Left forelimb (tissue), 1 donor: ENCODE results near the gene OXSM.

Source experiments
- DNase-seq: peaks from one replicate; pipeline ENCODE4 v3.0.0-alpha.2; 2018; ENCODE audit warnings: low spot score

The OXSM gene

DNA sequence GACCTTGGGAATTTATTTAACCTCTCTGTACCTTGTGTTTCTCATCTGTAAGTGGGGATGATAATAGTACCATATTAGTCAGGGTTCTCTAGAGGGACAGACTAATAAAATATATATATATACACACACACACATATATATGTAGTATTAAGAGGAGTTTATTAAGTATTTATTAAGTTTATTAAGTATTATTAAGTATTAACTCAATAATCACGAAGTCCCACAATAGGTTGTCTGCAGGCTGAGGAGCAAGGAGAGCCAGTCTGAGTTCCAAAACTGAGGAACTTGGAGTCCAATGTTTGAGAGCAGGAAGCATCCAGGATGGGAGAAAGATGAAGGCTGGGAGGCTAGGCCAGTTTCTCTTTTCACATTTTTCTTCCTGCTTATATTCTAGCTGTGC lies 14.8 kb downstream of the OXSM start:
- DNase-seq: no peak

DNA sequence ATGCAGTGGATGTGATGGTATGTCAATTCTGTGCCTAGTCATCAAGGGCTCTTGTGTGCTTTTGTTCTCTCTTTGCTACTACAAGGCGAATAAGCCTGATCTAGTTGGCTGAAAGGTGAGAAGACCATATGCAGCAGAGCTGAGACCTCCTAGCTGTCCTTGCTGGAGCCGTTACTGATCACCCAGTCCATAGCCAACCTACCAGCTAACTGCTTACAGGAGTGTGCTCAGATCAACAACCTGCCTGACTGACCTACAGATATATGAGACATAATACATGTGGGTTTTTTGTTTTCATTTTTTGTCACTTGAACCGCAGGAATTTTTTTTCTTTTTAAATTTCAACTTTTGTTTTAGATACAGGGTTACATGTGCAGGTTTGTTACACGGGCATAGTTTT lies 22.8 kb downstream of the OXSM start:
- DNase-seq: no peak

DNA sequence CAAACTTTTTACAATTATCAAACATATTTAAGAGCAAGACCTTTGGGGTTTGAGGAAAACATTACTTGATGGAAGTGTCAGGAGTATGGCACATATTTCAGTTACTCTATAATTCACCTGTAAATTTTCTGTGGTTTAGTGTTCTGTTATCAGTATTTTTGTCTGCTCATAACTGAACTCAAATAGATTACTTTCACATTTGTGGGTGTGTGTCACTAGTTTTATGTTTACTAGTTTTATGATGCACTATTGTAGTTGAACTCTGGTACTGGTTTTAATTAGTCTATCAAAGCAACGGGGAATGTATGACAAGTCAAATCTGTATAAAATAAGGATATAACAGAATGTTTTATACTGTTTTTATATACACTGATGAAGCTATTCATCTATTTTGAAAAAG lies 27.2 kb downstream of the OXSM start:
- DNase-seq: no peak

DNA sequence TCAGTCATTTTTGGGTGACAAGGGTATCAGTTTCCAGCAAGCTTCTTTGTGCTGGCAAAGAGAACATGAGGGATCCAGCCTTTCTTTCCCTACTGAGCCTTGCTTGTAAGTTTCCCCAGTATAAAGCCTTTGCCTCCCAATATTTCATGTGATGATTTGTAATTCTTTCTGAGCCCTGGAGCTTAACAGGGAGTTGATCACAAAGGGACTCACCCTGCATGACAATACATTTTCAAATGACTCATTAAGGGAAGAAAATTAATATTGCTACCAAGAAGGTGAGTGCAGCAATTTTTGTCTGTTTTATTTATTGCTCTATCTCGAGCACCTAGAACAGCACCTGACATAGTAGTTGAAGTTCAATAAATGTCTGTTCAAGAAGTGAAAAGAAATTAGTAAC lies 27.7 kb downstream of the OXSM start:
- no peak for DNase-seq

DNA sequence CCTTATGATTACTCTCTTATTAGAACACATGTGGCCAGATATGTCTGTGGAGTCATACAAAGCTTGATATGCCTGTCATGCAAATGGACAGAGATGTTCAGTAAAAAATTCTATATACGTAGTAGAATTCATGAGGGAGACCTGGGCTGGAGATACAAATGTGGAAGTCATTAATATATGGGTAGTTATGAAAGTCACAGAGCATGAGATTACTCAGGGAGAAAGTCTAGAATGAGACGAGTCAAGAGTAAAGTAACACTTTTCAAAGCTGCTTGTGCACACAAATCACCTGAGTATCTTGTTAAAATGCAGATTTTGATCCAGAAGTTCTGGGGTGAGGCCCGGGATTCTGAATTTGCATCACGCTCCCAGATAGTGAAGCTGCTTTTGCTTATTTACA lies 28.4 kb downstream of the OXSM start:
- no peak for DNase-seq

DNA sequence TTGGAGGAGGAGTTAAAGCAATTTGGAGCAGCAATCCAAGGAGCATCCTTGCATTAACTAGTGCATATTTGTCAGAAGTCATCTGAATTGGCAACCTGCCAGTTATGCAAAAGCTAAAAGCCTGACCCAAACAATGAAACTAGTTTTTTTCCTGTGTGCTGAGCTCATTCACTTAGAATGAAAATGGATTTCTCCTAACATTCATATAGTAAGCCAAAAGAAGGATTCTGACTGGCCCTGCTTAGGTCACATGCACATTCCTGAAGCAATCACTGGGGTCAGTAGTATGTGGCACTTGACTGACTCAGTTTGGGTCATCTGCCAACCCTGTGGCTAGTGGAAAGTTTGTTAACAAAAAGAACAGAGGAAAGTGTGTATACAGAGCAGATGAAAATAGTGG lies 30.5 kb downstream of the OXSM start:
- no peak for DNase-seq

DNA sequence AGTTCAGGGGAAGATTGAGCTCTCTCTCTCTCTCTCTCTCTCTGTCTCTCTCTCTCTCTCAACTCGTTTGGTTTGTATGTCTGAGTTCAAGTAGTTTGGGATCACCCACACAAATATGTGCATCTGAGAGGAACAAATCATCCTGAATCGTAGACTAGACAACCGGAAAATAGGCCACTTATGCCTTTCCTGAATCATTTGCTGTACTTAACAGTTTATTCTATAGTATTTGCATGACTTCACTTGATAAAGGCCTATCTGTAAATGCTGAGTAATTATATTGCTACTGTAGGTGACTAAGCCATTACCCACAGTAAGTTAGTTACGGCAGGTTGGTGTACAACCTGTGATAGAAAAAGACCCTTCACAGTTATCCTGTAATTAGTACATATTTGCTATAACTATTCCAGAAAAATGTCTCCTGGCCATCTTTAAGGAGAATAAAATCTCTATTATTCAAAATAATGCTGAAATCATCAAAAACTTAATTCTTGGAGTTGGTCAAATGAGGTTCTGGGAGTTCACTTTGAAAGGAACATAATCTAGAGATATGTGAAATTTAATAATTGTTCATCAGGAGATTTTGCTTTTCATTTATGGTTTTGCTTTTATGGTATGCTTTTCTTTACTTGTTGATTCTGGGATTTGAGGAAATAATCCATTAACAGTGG lies 31.1 kb downstream of the OXSM start:
- no peak for DNase-seq

DNA sequence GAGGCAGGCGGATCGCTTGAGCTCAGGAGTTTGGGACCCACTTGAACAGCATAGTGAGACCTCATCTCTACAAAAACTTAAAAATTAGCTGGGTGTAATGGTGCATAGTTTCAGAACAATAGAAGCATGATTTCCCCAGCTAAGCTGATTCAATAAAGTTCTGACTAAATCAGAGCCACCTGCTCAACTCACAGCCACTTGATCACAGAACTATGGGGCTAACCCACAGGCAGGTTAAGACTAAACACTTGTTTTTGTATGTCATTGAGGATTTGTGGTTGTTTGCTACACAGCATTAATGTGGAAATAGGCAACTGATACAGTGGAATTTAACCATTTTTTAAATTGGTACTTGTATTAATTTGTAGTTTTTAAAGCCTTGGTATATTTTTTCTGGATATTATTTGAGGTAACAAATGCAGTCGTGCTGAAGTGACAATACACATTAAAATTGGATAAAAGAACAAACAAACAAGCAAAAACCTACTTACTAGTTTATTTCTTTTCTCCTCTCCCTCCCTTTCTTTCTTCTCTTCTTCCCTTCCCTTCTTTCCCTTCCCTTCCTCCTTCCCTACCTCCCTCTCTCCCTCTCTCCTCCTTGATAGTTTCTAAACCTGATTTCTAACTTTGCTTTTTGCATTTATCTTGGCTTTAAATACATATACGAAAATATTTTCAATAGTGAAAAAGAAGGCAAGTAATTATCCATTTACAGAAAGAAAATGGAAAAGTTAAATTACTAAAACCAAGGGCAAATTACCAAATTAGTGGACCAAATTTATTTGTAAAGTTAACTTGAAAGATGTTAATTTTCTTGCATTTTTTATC lies 32.1 kb downstream of the OXSM start:
- DNase-seq: no peak

DNA sequence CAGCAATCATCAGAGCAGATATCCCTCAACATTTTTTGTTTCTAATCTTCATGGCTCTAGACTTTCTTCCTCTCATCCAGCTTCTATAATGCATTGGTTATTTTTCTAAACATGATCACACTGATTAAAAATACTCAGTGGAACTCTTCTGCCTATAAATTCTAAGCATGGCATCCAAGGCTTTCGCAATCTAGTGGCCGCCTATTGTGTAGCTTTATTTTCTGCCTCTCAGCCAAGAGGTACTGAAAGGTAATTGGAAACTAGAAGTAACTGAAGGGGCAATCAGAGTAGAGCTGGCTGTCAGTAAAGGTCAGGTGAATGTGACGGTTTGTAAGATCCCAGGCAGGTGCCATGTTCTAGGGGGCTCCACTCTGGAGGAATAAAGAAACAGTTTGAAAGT lies 33.4 kb downstream of the OXSM start:
- DNase-seq: no peak

DNA sequence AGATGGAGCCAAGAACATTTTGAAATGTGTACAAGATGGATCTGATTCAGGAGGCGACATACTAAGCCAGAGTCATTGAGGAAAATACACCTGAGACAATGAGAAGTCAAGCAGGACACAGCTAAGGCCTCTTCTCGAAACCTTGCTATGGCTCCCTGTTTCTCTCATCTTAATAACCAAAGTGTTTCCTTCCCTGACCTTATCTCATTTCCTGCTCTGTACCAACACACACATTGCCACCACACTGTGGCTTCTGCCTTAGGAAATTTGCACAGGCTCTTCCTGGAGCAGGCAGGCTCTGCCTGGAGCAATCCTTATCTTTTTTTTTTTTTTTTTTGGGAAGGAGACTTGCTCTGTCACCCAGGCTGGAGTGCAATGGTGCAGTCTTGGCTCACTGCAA lies 36.6 kb downstream of the OXSM start:
- no peak for DNase-seq

DNA sequence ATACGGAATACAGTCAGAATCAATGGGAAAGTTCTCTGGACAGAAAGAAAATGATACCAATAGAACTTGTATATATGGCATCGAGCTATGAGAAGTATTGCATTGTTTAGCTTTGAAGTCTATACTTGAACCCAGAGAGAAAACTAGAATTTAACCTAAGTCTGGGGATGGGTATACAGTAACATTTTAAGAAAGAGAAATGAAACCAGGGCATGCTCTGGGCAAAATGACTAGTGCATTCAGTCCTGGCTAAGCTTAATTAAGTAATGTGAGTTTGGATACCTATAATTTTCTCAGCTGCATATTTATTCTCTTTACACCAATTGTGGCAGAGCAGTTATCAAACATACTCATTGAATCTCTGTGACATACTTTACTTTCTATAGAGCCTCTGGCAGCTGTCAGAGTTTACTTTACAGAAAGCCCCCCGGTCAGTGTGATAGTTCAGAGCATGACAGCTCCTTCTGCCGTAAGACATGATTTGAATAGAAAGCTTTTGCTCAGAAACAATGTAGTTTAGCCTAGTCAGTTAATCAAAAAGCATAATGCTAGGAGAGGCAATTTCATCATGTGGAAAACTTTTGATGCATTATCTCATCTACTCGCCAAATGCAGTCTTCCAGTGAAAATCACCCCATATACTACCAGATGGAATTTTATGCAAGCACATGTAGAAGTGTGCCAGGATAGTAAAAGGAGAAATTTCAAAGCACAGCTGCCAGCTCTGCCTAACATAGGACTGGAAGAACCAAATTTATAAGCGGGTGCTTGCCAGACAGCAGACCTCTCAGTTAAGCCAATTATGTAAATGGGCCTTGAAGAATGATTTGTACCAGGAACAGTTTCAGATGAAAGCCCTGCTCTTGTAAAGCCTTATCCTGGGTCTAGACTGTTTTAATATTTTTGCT lies 40.7 kb downstream of the OXSM start:
- no peak for DNase-seq

DNA sequence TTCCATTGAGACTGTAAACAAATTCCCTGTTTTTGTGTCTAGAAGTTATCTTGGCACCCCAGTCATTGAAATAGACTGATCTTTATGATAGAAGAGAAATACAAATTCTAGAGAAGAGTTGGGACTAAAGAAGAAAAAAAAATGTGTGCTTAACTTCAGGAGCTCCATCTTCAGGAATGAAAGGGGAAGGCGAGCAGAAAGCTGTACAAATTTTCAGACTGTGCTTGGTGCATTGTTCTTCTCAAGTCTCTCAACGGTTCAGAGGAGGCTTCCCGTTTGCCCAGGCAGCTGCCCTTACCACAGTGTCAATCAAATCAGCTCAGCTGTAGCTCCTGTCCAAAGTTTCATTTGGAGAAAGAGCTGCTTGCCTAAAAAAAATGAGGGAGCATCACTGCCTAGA lies 41.7 kb downstream of the OXSM start:
- DNase-seq: no peak

DNA sequence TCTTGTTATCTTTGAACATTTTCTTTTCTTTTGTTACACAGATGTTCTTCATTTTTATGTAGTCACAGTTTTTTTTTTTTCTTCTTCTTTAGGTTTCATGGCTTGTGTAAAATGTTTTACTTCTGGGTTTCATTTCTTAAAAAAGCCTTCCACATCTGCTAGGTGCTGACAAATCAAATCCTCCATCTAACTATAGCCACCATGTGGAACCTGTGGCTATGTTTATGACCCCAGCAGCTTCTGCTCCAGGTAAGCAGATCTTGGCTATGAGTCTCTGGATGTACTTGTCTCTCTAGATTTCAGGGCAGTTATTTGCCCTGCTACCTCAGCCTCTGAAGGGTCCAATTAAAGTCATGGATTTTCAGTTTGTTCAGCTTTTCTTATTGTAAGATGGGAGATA lies 44.5 kb downstream of the OXSM start:
- DNase-seq: no peak

DNA sequence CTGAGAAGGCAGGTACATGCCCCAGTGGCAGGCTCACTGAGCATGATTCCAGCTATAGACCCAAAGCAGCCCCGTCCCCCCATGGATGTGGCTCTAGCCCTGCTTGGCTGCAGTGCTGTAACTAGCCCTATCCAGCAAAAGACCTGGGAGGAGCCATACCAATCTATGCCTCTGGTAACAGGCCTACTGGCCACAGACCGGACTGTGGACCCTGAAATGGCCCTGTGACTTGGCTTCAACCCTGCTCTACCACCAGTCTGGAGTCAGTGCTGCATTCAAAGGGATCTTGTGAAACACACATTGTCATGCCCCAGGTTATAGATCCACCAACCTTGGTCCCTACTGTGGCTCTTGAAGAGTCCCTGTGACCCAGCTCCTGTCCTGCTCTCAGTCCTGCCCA lies 46.7 kb downstream of the OXSM start:
- no peak for DNase-seq

DNA sequence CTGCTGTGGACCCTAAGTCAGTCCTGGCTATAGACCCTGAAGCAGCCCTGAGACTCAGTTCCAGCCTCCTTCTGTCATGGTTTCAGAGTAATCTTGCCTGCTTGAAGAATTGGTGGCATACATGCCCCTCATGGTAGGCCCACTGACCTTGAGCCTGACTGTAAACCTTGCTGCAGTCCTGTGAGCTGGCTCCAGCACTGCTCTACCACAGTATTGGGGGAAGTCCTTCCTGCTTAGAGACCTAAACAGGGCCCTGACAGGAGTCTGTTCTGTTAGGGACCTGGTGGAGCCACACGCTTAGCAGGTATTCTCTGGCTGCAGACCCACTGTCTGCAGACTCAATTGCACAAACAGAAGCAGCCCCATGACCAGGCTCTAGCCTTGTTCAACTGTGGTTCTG lies 47.1 kb downstream of the OXSM start:
- DNase-seq: no peak

DNA sequence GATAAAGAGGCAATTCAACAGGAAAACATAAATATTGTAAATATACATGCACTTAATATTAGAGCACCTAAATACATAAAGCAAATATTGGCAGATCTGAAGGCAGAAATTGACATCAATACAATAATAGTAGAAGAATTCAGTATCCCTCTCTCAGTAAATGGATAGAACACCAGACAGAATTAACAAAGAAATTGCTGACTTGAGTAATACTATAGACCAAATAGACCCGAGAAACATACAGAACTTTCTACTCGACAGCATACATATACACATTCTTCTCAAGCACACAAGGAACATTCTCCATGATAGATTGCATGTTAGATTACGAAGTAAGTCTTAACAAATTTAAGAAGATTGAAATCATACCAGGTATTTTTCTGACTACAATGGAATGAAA lies 50.2 kb downstream of the OXSM start:
- DNase-seq: no peak

DNA sequence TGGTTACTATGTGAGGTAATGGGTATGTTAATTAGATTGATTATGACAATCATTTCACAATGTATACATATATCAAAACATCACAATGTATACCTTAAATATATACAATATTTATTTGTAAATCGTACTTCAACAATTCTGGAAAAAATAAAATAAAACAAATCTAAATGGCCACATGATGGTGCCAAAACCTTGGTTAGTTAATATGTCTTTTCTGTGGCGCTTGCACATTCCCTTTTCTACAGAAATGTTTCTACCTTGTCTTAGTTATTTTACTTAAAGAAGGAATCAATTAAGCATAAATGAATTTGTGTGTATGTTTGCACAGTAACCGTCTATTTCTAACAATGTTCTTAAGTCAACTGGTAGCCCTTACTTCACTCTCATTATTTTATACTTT lies 53.4 kb downstream of the OXSM start:
- no peak for DNase-seq
